PC-3 (cell line): ENCODE data around the gene ARL13B. TPM values are rescaled to one million over a fixed set of nuclear protein-coding genes. Genes with fewer than 3 reads are reported as not detected.

Experiments
- ATAC-seq: fragments of 200-7000 bp; cut with Tn5 transposase; 2 replicates; pipeline ENCODE4 v1.9.1; 2020; ENCODE audit warnings: mild to moderate bottlenecking, moderate library complexity
- BruUV-seq: library from RNA; stranded (reverse); fragments of 400-500 nt; replicated peaks from 2 replicates; lab custom pipeline; 2021; lab: Mats Ljungman, UMichigan
- CTCF ChIA-PET: fragments of 300-600 bp; sonication (Branson Sonifier 250); formaldehyde crosslinking; loops from one replicate; lab custom pipeline; 2022; ENCODE audit warnings: antibody characterized with exemption; lab: Charles Lee
- POLR2A ChIA-PET: fragments of 300-600 bp; sonication (Branson Sonifier 250); formaldehyde crosslinking; loops from one replicate; lab custom pipeline; 2022; ENCODE audit warnings: antibody characterized with exemption; ENCODE audit not compliant: unreplicated experiment; lab: Charles Lee
- DNase-seq: peaks from one replicate; pipeline ENCODE4 v3.0.0-alpha.2; 2015
- H2AFZ ChIP-seq: fragments of 300-600 bp; sonication (generic); 2 replicates; pipeline ENCODE4 v1.6.0; 2016; ENCODE audit warnings: antibody characterized with exemption, low read length
- H3F3A ChIP-seq: fragments of 300-600 bp; sonication (generic); one replicate; pipeline ENCODE4 v1.6.0; 2017; ENCODE audit warnings: antibody characterized with exemption, low read length, control low read depth, mild to moderate bottlenecking; ENCODE audit not compliant: unreplicated experiment
- H3K27ac ChIP-seq: fragments of 300-600 bp; sonication (generic); 2 replicates; pipeline ENCODE4 v1.5.1; 2016; ENCODE audit warnings: mild to moderate bottlenecking, low read length
- H3K27me3 ChIP-seq: fragments of 300-600 bp; sonication (generic); 2 replicates; pipeline ENCODE4 v1.6.1; 2016; ENCODE audit warnings: low read length, mixed read lengths
- H3K36me3 ChIP-seq: fragments of 300-600 bp; sonication (generic); 2 replicates; pipeline ENCODE4 v1.6.1; 2016; ENCODE audit warnings: low read depth, mixed run types, low read length, mixed read lengths
- H3K4me1 ChIP-seq: fragments of 300-600 bp; sonication (generic); 2 replicates; pipeline ENCODE4 v1.5.1; 2016; ENCODE audit warnings: low read length; ENCODE audit not compliant: insufficient read depth
- H3K4me2 ChIP-seq: fragments of 300-600 bp; sonication (generic); 2 replicates; pipeline ENCODE4 v1.6.0; 2016; ENCODE audit warnings: low read length
- H3K4me3 ChIP-seq: fragments of 300-600 bp; sonication (generic); 2 replicates; pipeline ENCODE4 v1.5.1; 2016; ENCODE audit warnings: mild to moderate bottlenecking, low read length, mixed read lengths
- H3K79me2 ChIP-seq: fragments of 300-600 bp; sonication (generic); 2 replicates; pipeline ENCODE4 v1.6.1; 2017; ENCODE audit warnings: low read length, mixed read lengths
- H3K9ac ChIP-seq: fragments of 300-600 bp; sonication (generic); 2 replicates; pipeline ENCODE4 v1.6.0; 2016; ENCODE audit warnings: mild to moderate bottlenecking, low read length
- H3K9me2 ChIP-seq: fragments of 300-600 bp; sonication (generic); replicated peaks from 2 replicates; pipeline ENCODE4 v1.6.1; 2016; ENCODE audit warnings: mixed run types, low read length, mixed read lengths
- H3K9me3 ChIP-seq: fragments of 300-600 bp; sonication (generic); 2 replicates; pipeline ENCODE4 v1.6.1; 2016; ENCODE audit warnings: low read length, mixed read lengths
- H4K20me1 ChIP-seq: fragments of 300-600 bp; sonication (generic); 2 replicates; pipeline ENCODE4 v1.6.1; 2016; ENCODE audit warnings: low read length, mixed read lengths
- CTCF ChIP-seq: fragments of 300-600 bp; sonication (generic); conservative IDR thresholded peaks from 2 replicates; pipeline ENCODE4 v1.5.1; 2017; ENCODE audit warnings: antibody characterized with exemption, low read depth, mild to moderate bottlenecking, low read length
- EZH2 ChIP-seq: fragments of 300-600 bp; sonication (generic); IDR thresholded peaks from one replicate; pipeline ENCODE4 v1.6.1; 2017; ENCODE audit warnings: antibody characterized with exemption, mild to moderate bottlenecking, low read length; ENCODE audit not compliant: unreplicated experiment
- EZH2phosphoT487 ChIP-seq: fragments of 300-600 bp; sonication (generic); IDR thresholded peaks from 2 replicates; pipeline ENCODE4 v1.6.1; 2018; ENCODE audit warnings: mild to moderate bottlenecking, antibody characterized with exemption, low read length, borderline replicate concordance
- intact Hi-C: fragments of 100-400 bp; cut with micrococcal nuclease; formaldehyde crosslinking; loops from 2 replicates; pipeline ENCODE4 v1.9.0; 2023
- total RNA-seq: library from RNA; depleted of rRNA; stranded (reverse); fragments of >200 nt; gene quantifications from 2 replicates; pipeline ENCODE4 v1.2.3, GENCODE V29; 2014

The ARL13B gene
- total RNA-seq, 1 experiment from 2014 or later = 10.7 TPM

GRCh38 chr3:93973131-93974126, 6.5 kb upstream of the ARL13B start, which contains the start of gene PROS1:
Gene PROS1 (minus strand): TSS chr3:93973896. CDS start chr3:93973749, 147 bp downstream.
- BruUV-seq = TSS peak; percentile 63
- ATAC-seq (peak; percentile 79), DNase-seq (peak; percentile 68)
- Histone ChIP-seq H3K4me1 (peaks cover 13% of the 10 kb centered on the region; the same call in 1 of the 2 replicates), H3K27me3 (no peaks in the 10 kb centered on the region), H3K4me2 (peak within 1 kb of the TSS; percentile 94), H3K9me2 (no peaks in the 10 kb centered on the region), H4K20me1 (no peaks in the 10 kb centered on the region), H3K4me3 (peak within 1 kb of the TSS; percentile 72), H2AFZ (peak within 1 kb of the TSS; percentile 97), H3K27ac (peak within 1 kb of the TSS; percentile 22), H3K9ac (peak within 1 kb of the TSS; percentile 62), H3F3A (no peaks in the 10 kb centered on the region), H3K36me3 (no peaks in the 10 kb centered on the region), H3K79me2 (no peaks in the 10 kb centered on the region), H3K9me3 (no peaks in the 10 kb centered on the region)
- ChIA-PET POLR2A (interaction anchor here (0.8 kb wide), 2 partner anchors 89 to 108 kb away, joined by 3 to 5 read pairs; partner anchors contain the start of genes DHFR2 and NSUN3), CTCF (no interaction called here)
- TF ChIP-seq EZH2 = no peak
- no peak for TF ChIP-seq EZH2phosphoT487
- peak; percentile 31; the same call in 1 of the 2 replicates for TF ChIP-seq CTCF
- intact Hi-C loops = loop anchor here (2.0 kb wide), 1 partner anchor 129 kb away; no protein-coding TSS in a partner anchor

- intact Hi-C loops = no loop called here
- H3K9me2 ChIP-seq = no peaks in the 10 kb centered on the region
- H3K27ac ChIP-seq = no peak overlapping the region
- H3K79me2 ChIP-seq = peaks cover 43% of the 10 kb centered on the region
- no peaks in the 10 kb centered on the region for H3K36me3 ChIP-seq
- CTCF ChIA-PET = no interaction called here
- peaks cover 21% of the 10 kb centered on the region; the same call in 1 of the 2 replicates for H3K4me1 ChIP-seq
- POLR2A ChIA-PET = no interaction called here
- H3K4me3 ChIP-seq = peak overlapping the region; percentile 89
- no peaks in the 10 kb centered on the region for H3K27me3 ChIP-seq
- no peaks in the 10 kb centered on the region for H4K20me1 ChIP-seq
- no peaks in the 10 kb centered on the region for H3F3A ChIP-seq
- H3K9ac ChIP-seq = no peak overlapping the region
- H3K4me2 ChIP-seq = peak overlapping the region; percentile 88
- DNase-seq (no peak), ATAC-seq (no peak)
- no peaks in the 10 kb centered on the region for H3K9me3 ChIP-seq
- TF ChIP-seq EZH2 (no peak), CTCF (no peak), EZH2phosphoT487 (no peak)
- no peak overlapping the region for H2AFZ ChIP-seq
- BruUV-seq = no TSS peak
These were observed 1.7 kb downstream of the ARL13B start for GRCh38 chr3:93981649-93982048.
